Fibroblast of skin of left quadriceps (primary cell): ENCODE results near the gene VAC14.

ENCODE experiments used
- DNase-seq, 2 experiments: peaks; one replicate each; pipeline ENCODE4 v3.0.0-alpha.2; 2013; ENCODE audit warnings: low read depth in 2 of 2

Gene VAC14

GRCh38 chr16:70725024-70725911 is 75.7 kb downstream of the VAC14 start:
- no peak for DNase-seq

GRCh38 chr16:70724146-70725023 is 76.6 kb downstream of the VAC14 start:
- DNase-seq = no peak

- DNase-seq = no peak
Observed at GRCh38 chr16:70723740-70724145, 77.2 kb downstream of the VAC14 start.

GRCh38 chr16:70721202-70721963 is 79.6 kb downstream of the VAC14 start:
- DNase-seq = no peak

- DNase-seq = no peak
Observed at GRCh38 chr16:70720425-70721201, 80.3 kb downstream of the VAC14 start.

GRCh38 chr16:70717065-70717464 is 83.9 kb downstream of the VAC14 start:
- no peak for DNase-seq

GRCh38 chr16:70715860-70716357 is 85.0 kb downstream of the VAC14 start:
- DNase-seq = peak; percentile 64 to 68

GRCh38 chr16:70715055-70715858 is 85.7 kb downstream of the VAC14 start:
- peak; percentile 83 to 86 for DNase-seq

- no peak for DNase-seq
Observed at GRCh38 chr16:70714581-70715054, 86.3 kb downstream of the VAC14 start.

- DNase-seq = no peak
Observed at GRCh38 chr16:70713824-70714223, 87.1 kb downstream of the VAC14 start.

GRCh38 chr16:70713342-70713741 is 87.6 kb downstream of the VAC14 start:
- no peak for DNase-seq

GRCh38 chr16:70712942-70713341 is 88.0 kb downstream of the VAC14 start:
- DNase-seq = no peak

- DNase-seq = no peak
Observed at GRCh38 chr16:70712359-70712758, 88.6 kb downstream of the VAC14 start.

- no peak for DNase-seq
Observed at GRCh38 chr16:70711211-70712031, 89.5 kb downstream of the VAC14 start.

GRCh38 chr16:70710422-70711210 is 90.3 kb downstream of the VAC14 start:
- DNase-seq = no peak

- DNase-seq = no peak
Observed at GRCh38 chr16:70709942-70710341, 91.0 kb downstream of the VAC14 start.

- DNase-seq = no peak
Observed at GRCh38 chr16:70709457-70709856, 91.5 kb downstream of the VAC14 start.
